GM19455 (cell line): ENCODE data around the gene CYP46A1.
"Not testable (repeated sequence)": the region's sequence is repeated elsewhere in the genome, so short reads cannot be mapped to it uniquely, and the experiment has no call there.

Source experiments
- ATAC-seq: cut with Tn5 transposase; IDR thresholded peaks from one replicate; pipeline ENCODE4 v1.9.1; 2021; ENCODE audit not compliant: unreplicated experiment

CYP46A1 gene

DNA sequence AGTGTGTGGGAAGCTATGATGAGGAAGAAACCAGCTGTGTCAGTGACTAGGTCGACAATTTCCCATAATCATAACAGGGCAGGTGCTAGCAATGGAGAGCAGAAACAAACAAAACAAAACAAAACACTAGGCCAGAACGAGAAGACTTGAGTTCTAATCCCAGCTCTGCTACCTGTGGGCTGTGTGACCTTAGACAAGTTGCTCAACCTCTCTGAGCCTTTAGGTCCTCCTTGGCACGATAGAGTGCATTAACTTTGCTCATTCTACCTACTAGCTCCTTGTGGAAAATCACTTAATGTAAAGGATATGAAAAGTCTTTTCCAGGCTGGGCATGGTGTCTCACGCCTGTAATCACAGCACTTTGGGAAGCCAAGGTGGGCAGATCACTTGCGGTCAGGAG lies 27.9 kb upstream of the CYP46A1 start:
- no peak for ATAC-seq

DNA sequence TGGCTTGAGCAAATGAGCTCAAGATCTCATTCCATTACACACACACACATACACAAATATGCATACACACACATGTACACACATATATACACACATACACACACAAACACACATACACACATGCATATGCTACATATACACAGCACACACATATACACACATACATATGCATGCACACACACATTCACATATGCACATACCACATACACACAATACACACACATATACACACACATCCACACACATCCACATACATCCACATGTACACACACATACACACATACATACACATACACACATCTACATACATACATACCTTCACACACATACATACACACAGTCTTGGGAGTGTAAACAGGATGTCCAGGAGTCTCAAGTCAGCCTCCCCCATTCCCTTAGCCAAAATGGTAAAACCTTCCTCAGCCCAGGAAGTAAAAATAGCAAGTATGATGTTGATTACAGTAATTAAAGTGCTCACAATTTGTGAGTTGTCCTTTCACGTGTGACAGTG lies 26.4 kb upstream of the CYP46A1 start:
- ATAC-seq = no peak

DNA sequence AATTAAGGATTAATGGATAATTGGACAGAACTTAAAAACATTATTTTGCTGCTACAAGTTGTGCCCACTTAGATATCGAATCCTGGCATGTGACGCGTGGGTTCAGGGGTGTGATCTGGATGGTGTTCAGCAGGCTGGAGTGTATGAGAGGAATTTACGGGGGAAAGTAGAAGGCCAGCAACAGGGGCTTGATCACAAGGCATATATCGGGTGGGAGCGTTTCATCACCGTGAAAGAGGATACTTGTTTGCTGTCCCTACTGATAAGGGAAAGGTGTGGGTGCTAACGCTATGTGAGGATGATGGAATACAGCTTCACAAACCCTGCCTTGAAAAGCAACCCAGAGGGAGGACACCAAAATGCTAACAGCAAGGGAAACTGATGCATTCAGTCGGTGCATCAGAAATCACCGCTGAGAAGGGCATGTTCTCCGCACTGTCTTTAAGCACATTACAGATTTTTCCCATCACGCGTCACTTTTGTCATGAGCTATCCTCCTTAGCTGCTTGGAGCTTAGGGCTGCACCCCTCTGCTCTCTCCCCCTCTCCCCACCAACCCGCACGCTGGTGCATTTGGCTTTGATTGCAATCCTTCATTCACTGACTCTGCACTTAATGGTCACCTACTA lies 25.8 kb upstream of the CYP46A1 start:
- ATAC-seq = no peak

DNA sequence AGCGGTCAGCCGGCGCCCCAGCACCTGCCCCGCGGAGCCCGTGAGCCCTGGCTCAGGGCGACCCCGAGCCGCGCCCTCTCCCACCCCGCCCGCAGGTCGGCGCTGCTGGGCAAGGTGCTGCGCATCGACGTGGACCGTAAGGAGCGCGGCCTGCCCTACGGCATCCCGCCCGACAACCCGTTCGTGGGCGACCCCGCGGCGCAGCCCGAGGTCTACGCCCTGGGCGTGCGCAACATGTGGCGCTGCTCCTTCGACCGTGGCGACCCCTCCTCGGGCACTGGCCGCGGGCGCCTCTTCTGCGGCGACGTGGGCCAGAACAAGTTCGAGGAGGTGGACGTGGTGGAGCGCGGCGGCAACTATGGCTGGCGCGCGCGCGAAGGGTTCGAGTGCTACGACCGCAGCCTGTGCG lies 24.8 kb upstream of the CYP46A1 start:
- no peak for ATAC-seq

DNA sequence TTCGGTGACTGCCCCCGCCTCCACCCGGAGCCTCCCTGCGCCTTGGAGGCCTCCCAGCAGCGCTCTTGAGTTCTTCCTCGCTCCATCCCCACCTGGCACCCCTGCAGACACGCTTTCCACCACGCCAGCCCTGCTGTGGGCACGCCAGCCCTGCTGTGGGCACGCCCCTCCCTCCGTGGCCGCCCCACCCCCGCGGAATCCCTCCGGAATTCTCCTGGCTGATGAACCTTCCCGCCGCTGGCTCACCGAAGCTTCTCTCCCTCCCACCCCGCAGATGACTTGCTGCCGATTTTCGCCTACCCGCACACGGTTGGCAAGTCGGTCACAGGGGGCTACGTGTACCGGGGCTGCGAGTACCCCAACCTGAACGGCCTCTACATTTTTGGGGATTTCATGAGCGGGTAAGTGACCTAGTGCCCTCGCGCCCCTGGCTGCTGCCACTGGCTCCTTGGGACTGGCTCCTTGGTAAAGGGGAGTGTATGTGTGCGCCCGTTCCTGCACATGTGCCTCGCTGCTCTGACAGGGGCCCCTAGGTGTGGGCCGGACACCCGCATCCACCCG lies 24.0 kb upstream of the CYP46A1 start:
- no peak for ATAC-seq

DNA sequence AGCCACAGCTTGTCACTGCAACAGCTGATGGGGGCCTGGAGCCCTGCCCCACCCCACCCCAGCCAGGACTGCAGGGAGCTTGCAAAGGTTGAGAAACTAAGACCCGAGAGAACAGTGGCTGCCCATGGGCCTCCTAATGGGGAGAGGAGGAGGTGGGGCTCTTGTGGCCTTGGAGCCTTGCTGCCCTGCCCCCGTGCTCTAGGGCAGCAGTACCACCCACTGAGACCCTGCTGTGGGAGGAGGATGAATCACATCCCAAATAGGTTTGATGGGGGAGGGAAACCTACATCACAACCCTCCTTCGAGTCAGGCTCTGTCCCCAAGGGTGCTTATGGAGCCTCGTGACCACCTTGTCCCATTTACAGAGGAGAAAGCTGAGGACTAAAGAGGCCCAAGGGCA lies 23.3 kb upstream of the CYP46A1 start:
- no peak for ATAC-seq

DNA sequence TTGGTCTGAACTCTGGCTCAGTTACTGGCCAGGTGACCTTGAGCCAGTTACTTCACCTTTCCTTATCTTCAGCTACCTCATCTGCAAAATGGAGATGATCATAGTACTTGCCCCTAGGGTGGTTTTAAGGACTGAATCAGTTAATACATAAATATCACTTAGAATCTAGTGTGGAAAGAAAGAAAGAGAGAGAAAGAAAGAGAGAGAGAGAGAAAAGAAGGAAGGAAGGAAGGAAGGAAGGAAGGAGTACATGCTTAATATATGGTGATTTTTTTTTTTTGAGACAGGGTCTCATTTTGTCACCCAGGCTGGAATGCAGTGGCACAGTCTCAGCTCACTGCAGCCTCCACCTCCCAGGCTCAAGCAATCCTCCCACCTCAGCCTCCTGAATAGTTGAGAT lies 22.9 kb upstream of the CYP46A1 start:
- ATAC-seq = not testable (repeated sequence)

DNA sequence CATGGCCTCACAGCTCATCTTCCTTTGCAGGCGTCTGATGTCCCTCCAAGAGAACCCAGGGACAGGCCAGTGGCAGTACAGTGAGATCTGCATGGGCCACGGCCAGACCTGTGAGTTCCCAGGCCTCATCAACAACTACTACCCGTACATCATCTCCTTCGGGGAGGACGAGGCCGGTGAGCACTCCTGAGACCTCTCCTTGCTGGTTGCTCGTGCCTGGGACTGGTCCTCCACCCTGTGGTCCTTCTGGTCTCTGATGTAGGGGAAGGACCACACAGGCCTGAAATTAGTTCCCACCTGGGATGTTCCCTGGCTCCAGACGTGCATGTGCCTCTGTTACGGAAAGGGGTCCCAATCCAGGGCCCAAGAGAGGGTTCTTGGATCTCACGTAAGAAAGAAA lies 21.3 kb upstream of the CYP46A1 start:
- ATAC-seq = no peak

DNA sequence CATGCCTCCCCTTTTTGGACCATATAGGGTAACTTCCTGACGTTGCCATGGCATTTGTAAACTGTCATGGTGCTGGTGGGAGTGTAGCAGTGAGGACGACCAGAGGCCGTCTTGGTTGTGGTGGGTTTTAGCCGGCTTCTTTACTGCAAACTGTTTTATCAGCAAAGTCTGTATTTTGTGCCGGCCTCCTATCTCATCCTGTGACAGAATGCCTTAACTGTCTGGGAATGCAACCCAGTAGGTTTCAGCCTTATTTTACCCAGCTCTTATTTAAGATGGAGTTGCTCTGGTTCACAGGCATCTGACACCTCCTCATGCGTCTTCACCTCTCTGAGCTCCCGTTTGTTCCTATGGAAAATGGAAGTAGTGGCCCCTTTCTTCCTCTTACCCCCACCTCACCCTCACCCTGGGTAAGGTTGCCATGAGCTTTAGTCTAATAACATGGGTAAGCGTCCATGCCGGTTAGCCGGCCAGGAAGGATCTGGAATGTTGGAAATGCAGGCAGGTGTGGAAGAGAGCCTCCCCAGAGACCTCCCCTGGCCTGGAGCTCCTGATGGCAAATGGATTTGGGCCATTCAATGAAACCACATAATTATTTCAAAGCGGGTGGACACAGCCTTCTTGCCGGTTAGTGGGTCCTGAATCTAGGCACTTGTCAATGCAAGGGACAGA lies 20.6 kb upstream of the CYP46A1 start:
- ATAC-seq = no peak

DNA sequence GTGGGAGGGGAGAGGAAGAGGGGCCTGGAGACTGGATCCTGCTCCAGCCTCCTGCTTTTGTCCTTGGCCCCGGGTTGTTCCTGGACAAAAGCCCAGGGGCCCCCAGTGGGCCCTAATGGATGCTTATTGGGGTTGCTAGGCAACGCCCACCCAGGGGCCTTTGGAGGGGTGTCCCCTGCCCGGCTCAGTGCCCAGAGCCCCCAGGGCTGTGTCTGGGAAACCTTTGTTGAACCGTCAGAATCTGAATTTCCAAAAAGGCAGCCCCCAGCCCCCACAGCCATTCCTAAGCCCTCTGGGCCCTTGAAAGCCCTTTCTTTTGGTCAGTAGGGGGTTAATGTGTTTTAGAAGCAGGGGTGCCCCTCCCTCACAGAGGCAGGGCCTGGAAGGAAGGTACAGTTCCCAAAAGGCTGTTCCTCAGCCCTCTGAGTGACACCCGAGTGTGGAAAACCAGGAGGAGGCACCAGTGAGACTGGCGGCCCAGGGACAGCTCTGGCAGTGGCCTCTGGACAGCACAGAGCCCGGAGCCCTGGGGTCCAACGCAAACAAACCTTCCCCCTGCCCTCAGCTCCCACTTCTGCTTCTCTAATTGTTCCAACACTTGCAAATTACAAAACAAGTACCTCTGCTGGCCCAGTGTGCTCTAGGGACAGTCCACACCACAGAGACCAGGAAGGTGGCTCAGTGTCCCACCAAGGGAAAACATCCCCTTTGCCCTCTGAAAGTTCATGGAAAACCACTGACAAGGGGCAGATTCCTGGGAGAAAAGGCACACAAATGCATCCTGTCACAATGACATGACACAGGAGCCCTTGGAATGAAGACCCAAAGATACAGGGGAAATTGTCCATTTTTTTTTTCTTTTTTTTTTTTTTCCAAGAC lies 19.8 kb upstream of the CYP46A1 start:
- ATAC-seq = no peak

DNA sequence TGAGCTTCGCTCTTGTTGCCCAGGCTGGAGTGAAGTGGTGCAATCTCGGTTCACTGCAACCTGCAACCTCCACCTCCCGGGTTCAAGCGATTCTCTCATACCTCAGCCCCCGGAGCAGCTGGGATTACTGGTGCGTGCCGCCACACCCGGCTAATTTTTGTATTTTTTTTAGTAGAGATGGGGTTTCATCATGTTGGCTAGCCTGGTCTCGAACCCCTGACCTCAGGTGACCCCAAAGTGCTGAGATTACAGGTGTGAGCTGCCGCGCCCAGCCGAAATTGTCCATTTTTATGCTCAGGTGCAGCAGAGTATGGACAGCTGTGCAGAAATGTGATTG lies 19.2 kb upstream of the CYP46A1 start:
- no peak for ATAC-seq

DNA sequence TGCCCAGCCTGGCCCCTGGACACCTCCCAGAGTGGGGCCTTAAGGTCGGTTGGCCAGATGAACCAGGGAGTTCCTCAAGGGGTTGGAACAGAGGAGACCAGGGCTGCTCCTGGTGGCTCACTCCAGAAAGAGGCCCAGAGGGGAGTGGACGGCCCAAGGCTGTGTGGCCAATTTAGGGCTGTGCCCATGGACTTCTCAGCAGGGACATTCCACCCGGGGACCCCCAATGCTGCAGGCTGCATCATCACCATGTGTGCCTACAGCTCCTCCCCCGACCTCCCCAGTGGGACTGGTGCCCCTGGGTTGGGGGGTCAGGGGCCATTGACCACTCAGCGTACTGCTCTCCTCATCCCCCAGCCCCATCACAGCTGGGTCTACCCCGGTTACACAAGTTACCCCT lies 17.6 kb upstream of the CYP46A1 start:
- ATAC-seq = no peak

DNA sequence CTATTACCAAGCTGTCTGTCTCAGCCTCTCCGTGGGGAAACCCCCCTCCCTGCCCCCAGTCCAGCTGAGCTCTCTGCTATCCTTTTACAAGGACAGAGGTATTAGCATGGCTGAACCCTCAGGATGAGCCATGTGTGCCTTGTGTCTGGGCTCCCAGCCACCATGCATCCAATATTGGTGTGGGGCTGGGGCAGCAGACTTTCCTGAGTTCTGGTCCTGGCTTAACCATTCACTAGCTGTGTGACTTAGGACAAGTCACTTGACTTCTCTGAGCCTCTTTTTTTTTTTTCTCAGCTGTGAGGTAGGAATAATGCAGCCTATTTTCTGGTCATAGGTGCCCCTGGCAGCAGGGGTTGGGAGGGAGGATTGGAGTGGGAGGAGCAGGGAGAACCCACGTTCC lies 17.1 kb upstream of the CYP46A1 start:
- ATAC-seq = no peak

DNA sequence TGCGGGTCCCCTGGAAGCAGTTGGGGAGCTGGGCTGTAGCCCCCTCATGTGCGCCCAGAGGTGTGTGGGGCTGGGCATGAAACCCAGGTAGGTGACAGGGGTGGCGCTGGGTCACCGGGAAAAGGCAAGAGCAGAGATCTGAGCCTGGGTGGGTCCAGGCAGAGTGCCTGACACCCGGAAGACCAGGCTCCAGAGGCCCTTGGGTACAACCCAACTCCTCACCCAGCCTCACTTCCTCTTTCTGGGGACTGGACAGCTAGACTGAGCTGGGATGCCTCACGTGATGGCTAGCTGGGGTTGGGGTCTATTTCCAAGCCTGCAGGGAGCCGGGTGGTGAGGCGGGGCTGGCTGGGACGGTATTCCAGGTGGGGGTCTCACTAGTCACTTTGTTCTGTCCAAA lies 16.3 kb upstream of the CYP46A1 start:
- ATAC-seq = no peak

DNA sequence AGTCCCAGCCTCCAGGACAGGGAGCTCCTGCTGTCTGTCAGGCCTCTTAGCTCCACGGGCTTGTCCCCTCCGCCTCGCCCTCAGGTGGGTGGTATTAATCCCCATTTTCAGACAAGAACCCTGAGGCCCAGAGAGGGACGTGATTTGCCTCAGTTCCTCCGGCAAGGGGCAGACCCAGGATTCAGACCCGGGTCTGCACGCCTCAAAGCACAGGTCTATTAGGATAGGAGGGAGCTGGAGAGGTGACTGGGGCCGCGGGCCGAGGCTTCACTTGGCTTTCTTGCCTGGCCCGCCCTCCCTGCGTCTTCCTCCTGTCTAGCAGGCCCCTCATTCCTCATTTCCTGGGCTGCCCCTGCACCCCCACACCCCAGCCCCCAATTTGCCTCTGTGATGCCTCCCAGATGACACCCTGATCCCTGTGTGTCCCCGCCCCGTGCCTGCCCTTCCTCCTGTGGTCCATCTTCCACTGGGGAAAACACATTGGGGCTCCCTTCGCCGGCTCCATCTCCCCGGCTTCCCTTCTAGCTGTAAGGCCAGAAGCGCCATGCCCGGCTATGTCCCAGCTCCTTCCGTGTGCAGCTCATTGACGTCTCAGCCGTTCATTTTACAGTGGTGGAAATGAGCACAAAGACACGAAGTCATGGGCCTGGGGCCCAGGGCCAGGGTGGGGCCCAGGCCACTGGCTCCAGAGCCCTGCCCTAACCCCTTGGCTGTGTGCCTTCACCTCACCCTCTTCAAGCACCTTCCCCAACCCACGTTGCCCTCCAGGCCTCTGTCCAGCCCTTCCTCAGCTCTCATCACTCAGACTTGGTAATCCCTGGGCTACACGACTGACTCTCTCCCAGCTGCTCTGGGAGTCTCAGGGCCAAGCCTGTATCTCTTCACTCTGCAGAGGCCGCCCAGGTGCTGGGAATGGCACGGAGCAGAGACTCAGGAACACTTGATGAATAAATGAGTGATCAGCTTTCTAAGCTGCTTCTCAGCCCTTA lies 15.5 kb upstream of the CYP46A1 start:
- no peak for ATAC-seq

DNA sequence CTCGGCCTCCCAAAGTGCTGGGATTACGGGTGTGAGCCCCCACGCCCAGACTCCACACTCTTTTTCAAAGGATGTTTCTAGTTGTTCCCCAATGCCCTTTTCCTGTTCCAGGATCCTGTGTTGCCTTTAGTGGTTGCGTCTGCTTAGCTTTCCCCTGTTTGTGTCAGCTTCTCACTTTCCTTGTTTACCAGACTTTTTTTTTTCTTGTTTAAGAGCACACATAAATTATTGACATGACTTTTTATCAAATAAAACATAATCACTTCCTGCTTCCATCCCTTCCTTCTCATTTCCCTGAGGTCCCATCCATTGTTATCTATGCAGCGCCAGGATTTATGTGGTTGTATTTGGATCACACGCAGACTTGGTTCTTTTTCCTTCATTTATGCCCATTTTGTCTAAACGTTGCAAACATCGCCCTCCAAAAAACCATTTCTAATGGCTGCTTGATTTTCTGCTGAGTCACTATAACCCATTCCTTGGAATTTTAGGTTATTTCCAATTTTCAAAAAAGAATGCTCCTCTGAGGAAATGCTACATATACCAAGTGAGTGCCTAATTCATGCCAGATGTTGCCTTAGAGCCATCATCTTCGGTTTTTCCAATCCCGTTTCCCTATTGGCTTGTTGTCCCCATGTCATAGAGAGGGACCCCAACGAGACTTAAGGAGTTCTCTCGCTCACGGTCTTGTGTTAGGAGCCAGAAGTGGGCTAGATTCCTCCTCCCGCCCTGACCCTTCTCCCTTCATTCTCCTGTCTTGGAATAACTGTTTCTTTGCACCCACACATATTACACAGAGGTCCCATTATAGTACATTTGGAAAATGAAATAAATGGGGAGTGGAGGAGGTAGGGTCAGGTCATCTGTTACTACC lies 13.5 kb upstream of the CYP46A1 start:
- ATAC-seq = no peak

DNA sequence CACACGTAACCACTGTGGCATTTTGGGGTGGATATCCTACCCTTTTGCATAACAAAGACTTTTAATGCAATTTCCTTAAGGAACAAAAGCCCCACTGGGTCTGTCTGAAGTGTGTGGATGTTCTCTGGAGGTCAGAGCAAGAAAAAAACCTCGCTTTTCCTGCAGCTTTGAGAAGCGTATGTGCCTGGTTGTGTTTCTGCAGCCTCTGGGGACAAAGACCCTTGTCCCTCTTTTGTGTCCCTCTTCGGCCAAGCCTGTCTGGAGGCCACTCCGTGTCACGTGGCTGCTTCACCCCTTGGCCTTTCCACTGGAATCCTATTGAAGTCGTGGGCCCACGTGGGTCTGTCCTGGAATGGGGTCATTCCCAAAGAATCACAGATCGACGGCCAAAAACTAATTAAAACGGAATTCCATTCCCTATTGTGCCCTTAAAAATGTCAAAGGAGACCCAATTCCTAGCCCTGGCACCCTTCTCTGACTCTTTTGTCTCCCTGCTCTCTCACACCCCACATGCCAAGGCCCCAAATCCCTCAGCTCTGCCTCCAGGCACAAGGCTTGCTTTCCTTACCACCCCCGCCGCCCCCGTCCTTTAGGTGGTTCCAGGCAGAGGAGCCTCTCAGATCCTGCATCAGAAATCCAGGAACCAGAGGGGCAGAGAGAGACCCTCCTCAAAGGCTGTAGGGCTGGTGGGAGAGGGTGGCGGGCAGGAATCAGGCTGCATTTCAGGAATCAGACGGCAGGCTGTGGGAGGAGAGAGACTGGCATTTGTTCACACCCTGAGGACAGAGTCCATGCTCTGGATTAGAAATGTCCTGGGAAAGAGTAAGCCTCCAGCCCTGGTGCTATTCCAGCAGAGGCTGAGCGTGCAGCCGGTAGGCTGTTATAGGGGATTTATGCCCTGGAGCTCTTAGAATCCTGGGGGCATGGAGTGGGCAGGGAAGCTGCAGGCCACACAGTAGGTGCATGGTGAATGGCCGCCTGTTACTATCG lies 12.6 kb upstream of the CYP46A1 start:
- no peak for ATAC-seq
